Mucosa of descending colon (tissue), 3 donors: ENCODE measurements around the gene LENEP. TPM values are rescaled to one million over a fixed set of nuclear protein-coding genes. Genes with fewer than 3 reads are reported as not detected.
A peak's percentile ranks its signal among the peaks of the same experiment; 100 is the strongest.

Experiments used
- ATAC-seq: fragments of 200-7000 bp; cut with Tn5 transposase; one replicate; pipeline ENCODE4 v1.9.1; 2020; ENCODE audit warnings: mild to moderate bottlenecking, moderate library complexity
- DNase-seq, 3 donors: peaks; one replicate each; pipeline ENCODE4 v3.0.0-alpha.2; 2020
- H3K36me3 ChIP-seq: fragments of 200-600 bp; one replicate; pipeline ENCODE4 v1.8.0; 2021; ENCODE audit warnings: low read depth, mild to moderate bottlenecking
- H3K4me1 ChIP-seq: fragments of 200-600 bp; one replicate; pipeline ENCODE4 v1.8.0; 2021; ENCODE audit warnings: low read depth, mild to moderate bottlenecking
- H3K4me3 ChIP-seq: fragments of 200-600 bp; one replicate; pipeline ENCODE4 v1.8.0; 2021; ENCODE audit warnings: mild to moderate bottlenecking
- H3K9me3 ChIP-seq: fragments of 200-600 bp; one replicate; pipeline ENCODE4 v1.8.0; 2021; ENCODE audit warnings: mild to moderate bottlenecking
- CTCF ChIP-seq: fragments of 200-600 bp; IDR thresholded peaks from one replicate; pipeline ENCODE4 v1.8.0; 2022; ENCODE audit warnings: antibody characterized with exemption, mild to moderate bottlenecking
- intact Hi-C, 2 donors: fragments of 100-400 bp; cut with DNase I in 1 of 2; cut with micrococcal nuclease in 1 of 2; formaldehyde crosslinking; loops; one replicate each; pipeline versions ENCODE4 v1.11.0 to v1.11.1; 2022; cut with DNase I, micrococcal nuclease
- long read RNA-seq, 2 donors: library from polyadenylated mRNA; unstranded; transcript quantifications; one replicate each; pipeline ENCODE4 v2.0.0, GENCODE V29; 2019 to 2021
- total RNA-seq, 3 donors: library from RNA; stranded (reverse); fragmentation: NEBNext Ultra II Directional in 2 of 3; extraction: Animal tissue kit (Norgen Biotek cat#: 25700) in 2 of 3; gene quantifications; one replicate each; pipeline versions ENCODE4 v1.2.1 to v1.2.4, GENCODE V29; 2021 to 2023
- donor health status: DM: no; HTN: no; CAD: no; lungs with moderate emphysema.
- donor health status: DM: no; HTN: no; CAD: no.
- donor health status: DM: no; HTN: yes; CAD: no.

LENEP gene
- total RNA-seq, result under 1 TPM in 2 of 3 donors, not detected in 1; 0.60 to 0.76 TPM
- long read RNA-seq, donor 1, partial matches to known transcripts, result 0 of 1 reads
- long read RNA-seq, donor 1, other reads (novel, unspliced or antisense), result 0 of 1 reads
- long read RNA-seq, donor 2, result 0 reads

- intact Hi-C loops, result no loop called here
- Histone ChIP-seq H3K4me3 (no peak within 1 kb of the TSS), H3K36me3 (no peaks in the 10 kb centered on the region), H3K9me3 (no peaks in the 10 kb centered on the region), H3K4me1 (peaks cover 11% of the 10 kb centered on the region)
- no peak for TF ChIP-seq CTCF
- DNase-seq (peak in 2 of 3 donors; percentile 35 to 41), ATAC-seq (no peak)
These were observed at the start of gene LENEP for GRCh38 chr1:154993572-154994268. LENEP (plus strand) TSS chr1:154993586; CDS start chr1:154993608, 22 bp downstream.

- peaks cover 8% of the 10 kb centered on the region for H3K4me1 ChIP-seq
- intact Hi-C loops, result no loop called here
- peak; percentile 60 for ATAC-seq
These were observed 49.6 kb upstream of the LENEP start for GRCh38 chr1:154943649-154944400.

GRCh38 chr1:154944401-154945159, 48.8 kb upstream of the LENEP start:
- Histone ChIP-seq H3K4me3 (no peak overlapping the region), H3K9me3 (no peaks in the 10 kb centered on the region), H3K36me3 (no peaks in the 10 kb centered on the region), H3K4me1 (peaks cover 8% of the 10 kb centered on the region)
- no peak for TF ChIP-seq CTCF
- intact Hi-C loops, result no loop called here
- ATAC-seq (peak; percentile 47), DNase-seq (no peak)

More at GRCh38 chr1:154943649-154944400, 49.6 kb upstream of the LENEP start:
- no peaks in the 10 kb centered on the region for H3K9me3 ChIP-seq
- peak in 1 of 3 donors; percentile 72 for DNase-seq
- H3K4me3 ChIP-seq, result no peak overlapping the region
- H3K36me3 ChIP-seq, result no peaks in the 10 kb centered on the region
- TF ChIP-seq CTCF, result peak; percentile 50

- no peaks in the 10 kb centered on the region for H3K9me3 ChIP-seq
- no peaks in the 10 kb centered on the region for H3K36me3 ChIP-seq
- peaks cover 8% of the 10 kb centered on the region for H3K4me1 ChIP-seq
- no peak for TF ChIP-seq CTCF
- H3K4me3 ChIP-seq, result no peak overlapping the region
- no peak for ATAC-seq
- intact Hi-C loops, result no loop called here
- DNase-seq, result no peak
These were observed 48.0 kb upstream of the LENEP start for GRCh38 chr1:154945160-154945961.
